Measurements from ENCODE around the gene ADGB.
"Not testable (repeated sequence)": the region's sequence is repeated elsewhere in the genome, so short reads cannot be mapped to it uniquely, and the experiment has no call there.

ADGB gene

DNA sequence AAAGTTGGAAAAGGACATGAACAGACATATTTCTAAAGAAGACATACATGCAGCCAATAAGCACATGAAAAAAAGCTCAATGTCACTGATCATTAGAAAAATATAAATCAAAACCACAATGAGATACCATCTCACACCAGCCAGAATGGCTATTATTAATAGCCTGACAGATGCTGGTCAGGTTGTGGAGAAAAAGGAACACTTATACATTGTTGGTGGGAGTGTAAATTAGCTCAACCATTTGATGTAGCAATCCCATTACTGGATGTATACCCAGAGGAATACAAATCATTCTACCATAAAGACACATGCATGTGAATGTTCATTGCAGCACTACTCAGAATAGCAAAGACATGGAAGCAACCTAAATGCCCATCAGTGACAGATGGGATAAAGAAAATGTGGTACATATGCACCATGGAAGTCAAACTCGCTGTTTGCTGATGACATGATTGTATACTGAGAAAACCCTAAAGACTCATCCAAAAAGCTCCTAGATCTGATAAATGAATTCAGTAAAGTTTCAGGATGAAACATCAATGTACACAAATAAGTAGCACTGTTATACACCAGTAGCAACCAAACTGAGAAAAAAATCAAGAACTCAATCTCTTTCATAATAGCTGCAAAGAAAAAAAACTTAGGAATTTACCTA lies 196.8 kb downstream of the ADGB start:
- Histone ChIP-seq H3K4me2 (ENCODE audit: low read length) (no peak overlapping the region), H3K4me1 (ENCODE audit: low read length) (no peaks in the 10 kb centered on the region), H3K27ac (ENCODE audit: low read length) (no peak overlapping the region), H3K27me3 (ENCODE audit: low read depth, low read length) (no peaks in the 10 kb centered on the region), H3K9me3 (ENCODE audit: insufficient read depth, low read length) (no peaks in the 10 kb centered on the region), H2AFZ (ENCODE audit: low read depth, low read length) (no peak overlapping the region), H3K36me3 (replicated peaks; ENCODE audit: low read depth, low read length) (no peaks in the 10 kb centered on the region), H3K4me3 (ENCODE audit: low read length) (no peak overlapping the region), H4K20me1 (ENCODE audit: insufficient read depth, low read length) (no peaks in the 10 kb centered on the region), H3K79me2 (ENCODE audit: low read length) (no peaks in the 10 kb centered on the region), H3K9ac (ENCODE audit: low read length) (no peak overlapping the region)
- no peak for TF ChIP-seq CTCF (IDR thresholded peaks at IDR 0.05; ENCODE audit: low read depth, low read length)
- TF ChIP-seq EZH2phosphoT487 (IDR thresholded peaks at IDR 0.05; ENCODE audit: low read depth), result no peak

GRCh38 chr6:146803167-146803566 lies 204.4 kb downstream of the ADGB start:
- not testable (repeated sequence) for H3K36me3 ChIP-seq (replicated peaks; ENCODE audit: low read depth, low read length); H3K27ac ChIP-seq (ENCODE audit: low read length); H3K27me3 ChIP-seq (ENCODE audit: low read depth, low read length); H2AFZ ChIP-seq (ENCODE audit: low read depth, low read length); H3K4me1 ChIP-seq (ENCODE audit: low read length); H3K9ac ChIP-seq (ENCODE audit: low read length); H4K20me1 ChIP-seq (ENCODE audit: insufficient read depth, low read length); H3K79me2 ChIP-seq (ENCODE audit: low read length); H3K4me3 ChIP-seq (ENCODE audit: low read length); H3K4me2 ChIP-seq (ENCODE audit: low read length); H3K9me3 ChIP-seq (ENCODE audit: insufficient read depth, low read length)

GRCh38 chr6:146803601-146804000 lies 204.8 kb downstream of the ADGB start:
- no peaks in the 10 kb centered on the region for H4K20me1 ChIP-seq (ENCODE audit: insufficient read depth, low read length)
- H2AFZ ChIP-seq (ENCODE audit: low read depth, low read length), result no peak overlapping the region
- H3K9me3 ChIP-seq (ENCODE audit: insufficient read depth, low read length), result no peaks in the 10 kb centered on the region
- H3K79me2 ChIP-seq (ENCODE audit: low read length), result no peaks in the 10 kb centered on the region
- H3K9ac ChIP-seq (ENCODE audit: low read length), result no peak overlapping the region
- H3K27me3 ChIP-seq (ENCODE audit: low read depth, low read length), result no peaks in the 10 kb centered on the region
- H3K4me3 ChIP-seq (ENCODE audit: low read length), result no peak overlapping the region
- H3K27ac ChIP-seq (ENCODE audit: low read length), result no peak overlapping the region
- TF ChIP-seq EZH2phosphoT487 (IDR thresholded peaks at IDR 0.05; ENCODE audit: low read depth), result no peak
- TF ChIP-seq CTCF (IDR thresholded peaks at IDR 0.05; ENCODE audit: low read depth, low read length), result no peak
- H3K4me1 ChIP-seq (ENCODE audit: low read length), result no peaks in the 10 kb centered on the region
- H3K4me2 ChIP-seq (ENCODE audit: low read length), result no peak overlapping the region
- H3K36me3 ChIP-seq (replicated peaks; ENCODE audit: low read depth, low read length), result no peaks in the 10 kb centered on the region

DNA sequence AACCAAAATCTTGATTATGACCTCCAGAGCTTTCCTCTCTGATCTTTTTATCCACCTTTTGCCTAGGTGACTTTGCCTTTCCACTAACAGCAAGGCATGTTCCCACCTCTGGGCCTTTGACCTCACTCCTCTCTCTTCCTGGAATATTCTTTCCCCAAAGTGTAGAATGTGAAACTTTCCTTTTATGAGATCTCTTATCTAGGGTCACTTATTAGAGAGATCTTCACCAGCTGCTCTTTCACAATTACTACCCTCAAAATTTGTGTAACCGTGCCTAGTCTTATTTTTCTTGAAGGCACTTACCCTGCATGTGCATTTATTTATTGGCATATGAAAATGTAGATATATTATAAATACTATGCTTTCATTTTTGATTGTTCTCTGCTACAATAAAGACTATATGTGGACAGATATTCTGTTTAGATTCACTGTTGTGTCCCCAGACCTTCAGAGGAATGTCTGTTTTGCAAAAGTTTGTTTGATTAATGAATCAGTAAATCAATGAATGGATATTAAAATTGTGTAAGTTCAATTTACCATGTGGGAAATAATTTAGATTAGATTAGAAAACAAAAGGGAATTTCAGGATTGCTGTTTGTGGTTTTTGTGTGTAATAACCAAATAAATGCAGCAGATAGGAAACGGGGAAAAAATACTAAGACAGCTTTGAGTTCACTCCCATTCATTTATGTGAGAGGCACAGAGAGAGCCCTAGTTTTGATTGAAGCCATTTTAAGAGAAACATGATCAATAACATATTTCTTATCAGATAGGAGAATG lies 207.0 kb downstream of the ADGB start:
- Histone ChIP-seq H3K27ac (ENCODE audit: low read length) (no peak overlapping the region), H3K4me2 (ENCODE audit: low read length) (no peak overlapping the region), H3K4me3 (ENCODE audit: low read length) (no peak overlapping the region), H4K20me1 (ENCODE audit: insufficient read depth, low read length) (no peaks in the 10 kb centered on the region), H3K9me3 (ENCODE audit: insufficient read depth, low read length) (no peaks in the 10 kb centered on the region), H3K9ac (ENCODE audit: low read length) (no peak overlapping the region), H2AFZ (ENCODE audit: low read depth, low read length) (no peak overlapping the region), H3K79me2 (ENCODE audit: low read length) (no peaks in the 10 kb centered on the region), H3K36me3 (replicated peaks; ENCODE audit: low read depth, low read length) (no peaks in the 10 kb centered on the region), H3K4me1 (ENCODE audit: low read length) (no peaks in the 10 kb centered on the region), H3K27me3 (ENCODE audit: low read depth, low read length) (no peaks in the 10 kb centered on the region)
- TF ChIP-seq CTCF (IDR thresholded peaks at IDR 0.05; ENCODE audit: low read depth, low read length) (no peak), EZH2phosphoT487 (IDR thresholded peaks at IDR 0.05; ENCODE audit: low read depth) (no peak)

DNA sequence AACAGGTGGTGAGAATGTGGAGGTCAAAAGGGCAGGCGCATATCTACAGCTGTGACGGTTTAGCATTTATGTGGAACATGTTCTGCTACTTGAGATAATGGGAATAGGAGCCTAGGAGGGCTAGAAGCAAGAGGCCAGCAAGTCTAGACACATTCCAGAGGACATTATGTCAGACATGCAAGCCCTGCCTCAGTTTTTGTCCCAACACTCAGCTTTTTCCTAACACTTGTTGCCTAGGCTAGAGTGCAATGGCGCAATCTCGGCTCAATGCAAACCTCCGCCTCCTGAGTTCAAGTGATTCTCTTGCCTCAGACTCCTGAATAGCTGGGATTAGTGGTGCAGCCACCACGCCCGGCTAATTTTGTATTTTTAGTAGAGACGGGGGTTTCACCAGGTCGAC lies 210.2 kb downstream of the ADGB start:
- H2AFZ ChIP-seq (ENCODE audit: low read depth, low read length); H3K9me3 ChIP-seq (ENCODE audit: insufficient read depth, low read length); H4K20me1 ChIP-seq (ENCODE audit: insufficient read depth, low read length); H3K27me3 ChIP-seq (ENCODE audit: low read depth, low read length); H3K36me3 ChIP-seq (replicated peaks; ENCODE audit: low read depth, low read length); H3K4me3 ChIP-seq (ENCODE audit: low read length); H3K79me2 ChIP-seq (ENCODE audit: low read length); H3K4me1 ChIP-seq (ENCODE audit: low read length); H3K4me2 ChIP-seq (ENCODE audit: low read length); H3K9ac ChIP-seq (ENCODE audit: low read length); H3K27ac ChIP-seq (ENCODE audit: low read length): not testable (repeated sequence)

DNA sequence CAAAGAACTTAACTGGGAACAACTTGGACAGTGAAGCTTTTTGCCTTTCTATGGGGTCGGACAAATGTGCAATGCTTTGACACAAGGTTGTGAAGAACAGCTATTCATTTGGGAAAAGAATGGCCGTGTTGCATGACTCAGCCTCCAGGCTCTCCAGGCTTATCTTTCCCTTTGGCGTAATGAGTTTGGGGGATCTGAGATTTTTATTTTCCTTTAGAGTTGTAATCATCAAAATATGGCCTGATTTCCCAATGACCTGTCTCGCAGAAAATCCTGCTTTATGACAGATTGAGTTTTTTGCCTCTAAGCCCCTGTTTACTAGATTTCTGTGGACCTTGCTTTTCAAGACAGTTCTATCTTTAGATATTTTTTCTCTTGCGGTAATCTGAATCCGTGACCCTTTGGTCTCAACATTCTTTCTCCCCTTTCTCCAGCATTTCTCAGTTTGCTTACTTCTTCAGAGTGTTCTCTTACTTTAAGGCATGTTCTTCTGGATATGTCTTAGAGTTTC lies 214.1 kb downstream of the ADGB start:
- H3K79me2 ChIP-seq (ENCODE audit: low read length); H3K4me2 ChIP-seq (ENCODE audit: low read length); H3K4me3 ChIP-seq (ENCODE audit: low read length); H2AFZ ChIP-seq (ENCODE audit: low read depth, low read length); H3K4me1 ChIP-seq (ENCODE audit: low read length); H3K9me3 ChIP-seq (ENCODE audit: insufficient read depth, low read length); H3K27ac ChIP-seq (ENCODE audit: low read length); H3K36me3 ChIP-seq (replicated peaks; ENCODE audit: low read depth, low read length); H3K9ac ChIP-seq (ENCODE audit: low read length); H3K27me3 ChIP-seq (ENCODE audit: low read depth, low read length); H4K20me1 ChIP-seq (ENCODE audit: insufficient read depth, low read length): not testable (repeated sequence)
